Measurements from ENCODE around the gene F10. TPM values are rescaled to one million over a fixed set of nuclear protein-coding genes. Genes with fewer than 3 reads are reported as not detected.

F10 gene
- total and polyA plus RNA-seq, 9 of the 15 experiments (the other 6 are each of a cell fraction or from before 2014, with no cell fraction given) = 0.04 to 0.09 (median 0.07) TPM; not detected in 5

- TF ChIP-seq JUN (IDR thresholded peaks at IDR 0.05; ENCODE audit: borderline replicate concordance, low read depth, low read length) (no peak), JUN (CRISPR knock-in tag; IDR thresholded peaks at IDR 0.05; ENCODE audit: borderline replicate concordance) (no peak), PTBP1 (IDR thresholded peaks at IDR 0.05; ENCODE audit: low read depth, low read length) (no peak), ILK (tag; IDR thresholded peaks at IDR 0.05; ENCODE audit: borderline replicate concordance, low read depth) (no peak), ZNF175 (CRISPR knock-in tag; IDR thresholded peaks at IDR 0.05; ENCODE audit: low read depth) (no peak)
- WGBS (ENCODE audit: insufficient coverage, low coverage, missing lambda C conversion rate) = 23% methylated on average over 12 of the region's 19 CpGs
- H3K27me3 ChIP-seq (ENCODE audit: control insufficient read depth in 2 of 2, insufficient read depth in 2 of 2, low read length in 2 of 2) = peaks cover 0 to 59% of the 10 kb centered on the region in 2 experiments; a peak in 4 of 5 replicates
- no peak overlapping the region for H3K4me2 ChIP-seq (ENCODE audit: insufficient read depth, low read length)
- peaks cover 0 to 17% of the 10 kb centered on the region in 2 experiments; a peak in 2 of 5 replicates for H3K4me1 ChIP-seq (replicated peaks in 1 of 2; ENCODE audit: control insufficient read depth in 2 of 2, insufficient read depth in 2 of 2, low read length in 2 of 2)
- no peaks in the 10 kb centered on the region for H3K9me1 ChIP-seq (ENCODE audit: control insufficient read depth, insufficient read depth, low read length)
- no peak for DNase-seq (ENCODE audit: extremely low read depth in 1 of 4, low spot score in 3 of 4)
- H3K9me3 ChIP-seq (replicated peaks; ENCODE audit: control insufficient read depth, insufficient read depth, low read depth, low read length) = no peaks in the 10 kb centered on the region
- FAIRE-seq = no peak
- ChIA-PET CTCF (ENCODE audit: low intra/inter-chr PET ratio) (no interaction called here), POLR2A (no interaction called here)
- no peaks in the 10 kb centered on the region for H3K36me3 ChIP-seq (ENCODE audit: control insufficient read depth, insufficient read depth, low read length)
- H3K4me3 ChIP-seq = no peak overlapping the region
- no TSS peak for BruUV-seq (replicated peaks)
- H4K20me1 ChIP-seq (replicated peaks; ENCODE audit: control insufficient read depth, insufficient read depth, low read length) = no peaks in the 10 kb centered on the region
- H2AFZ ChIP-seq (ENCODE audit: low read depth, low read length) = no peak overlapping the region
- H3K27ac ChIP-seq (ENCODE audit: extremely low read depth, low read depth, low read length) = no peak overlapping the region
- in situ Hi-C loops (cut with MboI) (no loop called here), intact Hi-C loops (cut with micrococcal nuclease) (no loop called here)
- H3K79me2 ChIP-seq (ENCODE audit: control insufficient read depth, insufficient read depth, low read length) = no peaks in the 10 kb centered on the region
- no peak for ATAC-seq
- no peak overlapping the region for H3K9ac ChIP-seq (ENCODE audit: insufficient read depth in 1 of 2, low read depth in 2 of 2, low read length in 2 of 2)
Observed at GRCh38 chr13:113124211-113124970, 1.8 kb downstream of the F10 start.

Data from K562 (cell line).